22Rv1 (cell line): Measurements from ENCODE around the gene ONECUT3.

ENCODE experiments used
- ZFX ChIP-seq: fragments of 450-650 bp; IDR thresholded peaks from 2 replicates; pipeline ENCODE4 v1.6.1; 2017; ENCODE audit warnings: antibody characterized with exemption, borderline replicate concordance
- TF ChIP-seq, protein P1 (sequence below): fragments of 450-650 bp; IDR thresholded peaks from 2 replicates; pipeline ENCODE4 v1.5.1; 2017; ENCODE audit warnings: mild to moderate bottlenecking

DNA sequence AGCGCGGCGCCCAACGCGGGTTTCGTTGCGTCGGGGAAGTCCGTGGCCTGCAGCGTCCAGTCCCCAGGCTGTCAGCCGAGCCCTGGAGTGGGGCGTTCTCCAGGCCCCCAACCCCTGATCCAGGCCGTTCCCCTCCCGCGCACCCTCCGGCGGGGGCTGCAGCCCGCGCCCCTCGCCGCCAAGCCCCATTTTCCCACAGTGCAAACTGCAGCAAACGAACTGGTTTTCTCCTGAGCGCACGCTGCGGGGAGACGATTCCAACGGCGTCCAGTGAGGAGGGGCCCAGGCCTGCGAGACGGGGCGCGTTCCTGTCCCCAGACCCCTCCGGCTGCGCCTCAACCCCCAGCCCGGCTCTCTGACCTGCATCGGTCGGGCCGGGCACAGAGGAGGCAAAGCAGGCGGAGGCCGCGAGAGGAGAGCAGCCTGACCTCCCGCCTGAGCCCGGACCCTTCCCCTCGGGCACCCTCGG lies 4.4 kb upstream of the ONECUT3 start:
- TF ChIP-seq, protein P1, sequence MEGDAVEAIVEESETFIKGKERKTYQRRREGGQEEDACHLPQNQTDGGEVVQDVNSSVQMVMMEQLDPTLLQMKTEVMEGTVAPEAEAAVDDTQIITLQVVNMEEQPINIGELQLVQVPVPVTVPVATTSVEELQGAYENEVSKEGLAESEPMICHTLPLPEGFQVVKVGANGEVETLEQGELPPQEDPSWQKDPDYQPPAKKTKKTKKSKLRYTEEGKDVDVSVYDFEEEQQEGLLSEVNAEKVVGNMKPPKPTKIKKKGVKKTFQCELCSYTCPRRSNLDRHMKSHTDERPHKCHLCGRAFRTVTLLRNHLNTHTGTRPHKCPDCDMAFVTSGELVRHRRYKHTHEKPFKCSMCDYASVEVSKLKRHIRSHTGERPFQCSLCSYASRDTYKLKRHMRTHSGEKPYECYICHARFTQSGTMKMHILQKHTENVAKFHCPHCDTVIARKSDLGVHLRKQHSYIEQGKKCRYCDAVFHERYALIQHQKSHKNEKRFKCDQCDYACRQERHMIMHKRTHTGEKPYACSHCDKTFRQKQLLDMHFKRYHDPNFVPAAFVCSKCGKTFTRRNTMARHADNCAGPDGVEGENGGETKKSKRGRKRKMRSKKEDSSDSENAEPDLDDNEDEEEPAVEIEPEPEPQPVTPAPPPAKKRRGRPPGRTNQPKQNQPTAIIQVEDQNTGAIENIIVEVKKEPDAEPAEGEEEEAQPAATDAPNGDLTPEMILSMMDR, result no peak
- no peak for TF ChIP-seq ZFX
